H1 (cell line): ENCODE results near the gene ITGB8. TPM values are rescaled to one million over a fixed set of nuclear protein-coding genes. Genes with fewer than 3 reads are reported as not detected.

Experiments
- CTCF ChIA-PET: fragments of 300-600 bp; sonication (Branson Sonifier 250); formaldehyde crosslinking; loops from one replicate; lab custom pipeline; 2021; ENCODE audit not compliant: partially characterized antibody; lab: Charles Lee
- POLR2A ChIA-PET: fragments of 300-600 bp; sonication (Branson Sonifier 250); formaldehyde crosslinking; loops from one replicate; lab custom pipeline; 2021; ENCODE audit warnings: inconsistent platforms; ENCODE audit not compliant: partially characterized antibody; lab: Charles Lee
- DNase-seq, 2 experiments: peaks; one replicate each; pipeline versions ENCODE4 v3.0.0 to v3.0.0-alpha.2; 2010 to 2022; ENCODE audit warnings: low spot score in 2 of 2, low read depth in 1 of 2, mixed read lengths in 1 of 2
- FAIRE-seq: peaks from 2 replicates; lab custom pipeline; 2011; peaks lifted over from hg19 to GRCh38; lab: Jason Lieb, UNC
- H2AFZ ChIP-seq: 2 replicates; pipeline ENCODE4 v1.8.1; 2012; ENCODE audit warnings: low read length, inconsistent platforms
- H2AK5ac ChIP-seq: 2 replicates; pipeline ENCODE4 v1.6.1; 2013; ENCODE audit warnings: low read depth, low read length
- H2BK120ac ChIP-seq: replicated peaks from 2 replicates; pipeline ENCODE3; 2013; ENCODE audit warnings: low read depth, low read length, inconsistent platforms
- H2BK12ac ChIP-seq: 2 replicates; pipeline ENCODE4 v1.6.1; 2013; ENCODE audit warnings: low read depth, low read length
- H2BK15ac ChIP-seq: 2 replicates; pipeline ENCODE4 v1.6.1; 2013; ENCODE audit warnings: low read length
- H2BK20ac ChIP-seq: 2 replicates; pipeline ENCODE4 v1.6.1; 2013; ENCODE audit warnings: low read length
- H2BK5ac ChIP-seq: 2 replicates; pipeline ENCODE4 v1.6.1; 2013; ENCODE audit warnings: low read depth, low read length
- H3K14ac ChIP-seq: 2 replicates; pipeline ENCODE4 v1.6.1; 2013; ENCODE audit warnings: inconsistent platforms; ENCODE audit not compliant: insufficient read length
- H3K18ac ChIP-seq: 2 replicates; pipeline ENCODE4 v1.6.1; 2013; ENCODE audit warnings: low read length; ENCODE audit errors: extremely low read depth
- H3K23ac ChIP-seq: 2 replicates; pipeline ENCODE4 v1.6.1; 2013; ENCODE audit warnings: inconsistent platforms; ENCODE audit not compliant: insufficient read length
- H3K23me2 ChIP-seq: 2 replicates; pipeline ENCODE4 v1.6.1; 2013; ENCODE audit warnings: low read depth, low read length
- H3K27ac ChIP-seq: 2 replicates; pipeline ENCODE4 v1.6.1; 2011; ENCODE audit warnings: low read depth, low read length, inconsistent platforms
- H3K27me3 ChIP-seq, 4 experiments: replicated peaks in 1 of 4; 1 replicate in 1 of 4; 2 replicates in 3 of 4; pipeline versions ENCODE4 v1.6.1 to v1.8.1; 2011 to 2013; ENCODE audit warnings: low read length in 3 of 4, mild to moderate bottlenecking in 3 of 4, inconsistent platforms in 2 of 4, mixed read lengths in 2 of 4, moderate library complexity in 1 of 4; ENCODE audit not compliant: control insufficient read depth in 3 of 4, insufficient read depth in 3 of 4; ENCODE audit errors: extremely low read depth in 1 of 4
- H3K36me3 ChIP-seq, 4 experiments: 2 replicates each; pipeline versions ENCODE4 v1.6.1 to v1.8.1; 2011 to 2013; ENCODE audit warnings: mild to moderate bottlenecking in 4 of 4, low read length in 3 of 4, moderate library complexity in 2 of 4, control low read depth in 1 of 4, inconsistent platforms in 1 of 4; ENCODE audit not compliant: insufficient read depth in 4 of 4, control insufficient read depth in 2 of 4
- H3K4ac ChIP-seq: replicated peaks from 2 replicates; pipeline ENCODE3; 2013; ENCODE audit warnings: low read length, low read depth, mixed read lengths, inconsistent platforms; ENCODE audit not compliant: insufficient read length
- H3K4me1 ChIP-seq, 4 experiments: replicated peaks in 1 of 4; 1 replicate in 1 of 4; 2 replicates in 3 of 4; pipeline versions ENCODE4 v1.6.1 to v1.8.1; 2011 to 2013; ENCODE audit warnings: low read length in 3 of 4, inconsistent platforms in 2 of 4, mixed read lengths in 1 of 4; ENCODE audit not compliant: insufficient read depth in 4 of 4, control insufficient read depth in 3 of 4
- H3K4me2 ChIP-seq, 2 experiments: 2 replicates each; pipeline versions ENCODE4 v1.6.1 to v1.8.1; 2011 to 2013; ENCODE audit warnings: low read depth in 2 of 2, low read length in 2 of 2, control low read depth in 1 of 2, inconsistent platforms in 1 of 2, mild to moderate bottlenecking in 1 of 2; ENCODE audit not compliant: insufficient read depth in 1 of 2
- H3K4me3 ChIP-seq, 4 experiments: fragments of 200-600, 300-600 bp in 1 of 4; sonication (generic), shearing (Covaris generic), sonication (Bioruptor Twin) in 1 of 4; 2 replicates each; pipeline versions ENCODE4 v1.5.1 to v1.8.1; 2011 to 2016; ENCODE audit warnings: low read length in 4 of 4, low read depth in 3 of 4, control low read depth in 2 of 4, inconsistent platforms in 2 of 4, mild to moderate bottlenecking in 2 of 4, mixed read lengths in 1 of 4, moderate library complexity in 1 of 4; ENCODE audit not compliant: insufficient read depth in 2 of 4; ENCODE audit errors: extremely low read depth in 1 of 4
- H3K56ac ChIP-seq: replicated peaks from 2 replicates; pipeline ENCODE3; 2013; ENCODE audit warnings: low read depth, mild to moderate bottlenecking, mixed read lengths, low read length, inconsistent platforms; ENCODE audit not compliant: insufficient read length
- H3K79me1 ChIP-seq: 2 replicates; pipeline ENCODE4 v1.6.1; 2013; ENCODE audit warnings: low read depth, low read length, control low read depth
- H3K79me2 ChIP-seq, 2 experiments: 2 replicates each; pipeline versions ENCODE4 v1.6.1 to v1.8.1; 2012 to 2013; ENCODE audit warnings: low read length in 2 of 2, mild to moderate bottlenecking in 2 of 2, inconsistent platforms in 1 of 2; ENCODE audit not compliant: insufficient read depth in 2 of 2, control insufficient read depth in 1 of 2
- H3K9ac ChIP-seq, 4 experiments: replicated peaks in 1 of 4; 1 replicate in 1 of 4; 2 replicates in 3 of 4; pipeline versions ENCODE4 v1.6.1 to v1.8.1; 2011 to 2013; ENCODE audit warnings: low read depth in 3 of 4, low read length in 3 of 4, control low read depth in 2 of 4, mild to moderate bottlenecking in 2 of 4, moderate library complexity in 2 of 4, inconsistent platforms in 1 of 4; ENCODE audit errors: extremely low read depth in 1 of 4
- H3K9me3 ChIP-seq, 2 experiments: 2 replicates each; pipeline versions ENCODE4 v1.6.1 to v1.8.1; 2012 to 2013; ENCODE audit warnings: mild to moderate bottlenecking in 2 of 2, moderate library complexity in 2 of 2, control low read depth in 1 of 2, inconsistent platforms in 1 of 2, low read depth in 1 of 2, low read length in 1 of 2, mixed read lengths in 1 of 2; ENCODE audit not compliant: insufficient read depth in 2 of 2
- H4K20me1 ChIP-seq, 2 experiments: replicated peaks in 1 of 2; 2 replicates each; pipeline versions ENCODE3 to v1.8.1; 2011 to 2013; ENCODE audit warnings: inconsistent platforms in 2 of 2, low read length in 2 of 2, mild to moderate bottlenecking in 1 of 2; ENCODE audit not compliant: insufficient read depth in 2 of 2, control insufficient read depth in 1 of 2
- H4K5ac ChIP-seq: 2 replicates; pipeline ENCODE4 v1.6.1; 2013; ENCODE audit warnings: low read length, low read depth, mixed read lengths, inconsistent platforms; ENCODE audit not compliant: insufficient read length
- H4K8ac ChIP-seq: 2 replicates; pipeline ENCODE4 v1.8.0; 2013; ENCODE audit warnings: mild to moderate bottlenecking, moderate library complexity, low read length, inconsistent platforms; ENCODE audit not compliant: insufficient read depth; ENCODE audit errors: extremely low read depth
- H4K91ac ChIP-seq: replicated peaks from 2 replicates; pipeline ENCODE3; 2013; ENCODE audit warnings: low read length, mixed read lengths, inconsistent platforms; ENCODE audit not compliant: insufficient read length
- CHD1 ChIP-seq: IDR thresholded peaks from 2 replicates; pipeline ENCODE4 v1.6.1; 2012; ENCODE audit warnings: low read depth, low read length, improper control_type of control experiment
- CHD2 ChIP-seq: IDR thresholded peaks from 2 replicates; pipeline ENCODE4 v1.6.1; 2012; ENCODE audit warnings: low read length, improper control_type of control experiment
- CTBP2 ChIP-seq: IDR thresholded peaks from 2 replicates; pipeline ENCODE4 v1.7.0; 2011; ENCODE audit warnings: borderline replicate concordance, mild to moderate bottlenecking, moderate library complexity, mixed read lengths, low read length; ENCODE audit not compliant: insufficient read depth, insufficient read length
- GTF2F1 ChIP-seq: IDR thresholded peaks from 2 replicates; pipeline ENCODE4 v1.6.1; 2012; ENCODE audit warnings: low read depth, low read length, improper control_type of control experiment, borderline replicate concordance
- KDM1A ChIP-seq: fragments of 200-600, 300-600 bp; sonication (generic); IDR thresholded peaks from 2 replicates; pipeline ENCODE4 v1.7.1; 2016; ENCODE audit warnings: mild to moderate bottlenecking, low read length, borderline replicate concordance
- RBBP5 ChIP-seq: IDR thresholded peaks from 2 replicates; pipeline ENCODE4 v1.7.1; 2012; ENCODE audit warnings: low read depth, mild to moderate bottlenecking, inconsistent platforms, low read length, moderate library complexity, borderline replicate concordance
- SIRT6 ChIP-seq: IDR thresholded peaks from one replicate; pipeline ENCODE4 v1.7.1; 2012; ENCODE audit warnings: low read length, inconsistent platforms
- WGBS, 2 experiments: shearing (Covaris generic) in 1 of 2; methylation state at CpG; one replicate each; pipeline versions ENCODE4 v1.1.6 to v1.1.7; 2013 to 2015; ENCODE audit warnings: low lambda C conversion rate in 2 of 2, mixed read lengths in 2 of 2, inconsistent platforms in 1 of 2, low coverage in 1 of 2, missing lambda C conversion rate in 1 of 2; ENCODE audit not compliant: insufficient replicate concordance in 2 of 2, insufficient coverage in 1 of 2, insufficient read length in 1 of 2; ENCODE audit errors: extremely low coverage in 1 of 2, missing lambda C conversion rate in 1 of 2; 5-methylcytosine and 5-hydroxymethylcytosine counted together
- polyA plus RNA-seq, 7 experiments: library from polyadenylated mRNA; depleted of rRNA in 3 of 7; stranded (reverse) in 5 of 7; unstranded in 2 of 7; fragments of >200 nt in 5 of 7; fragments of 200-250 nt in 2 of 7; gene quantifications; 1 replicate in 5 of 7; 2 replicates in 1 of 7; 4 replicates in 1 of 7; pipeline versions ENCODE4 v1.2.1 to v1.2.3, GENCODE V29; 2011 to 2013; ENCODE audit warnings: missing spikeins in 2 of 7, mixed read lengths in 2 of 7
- total RNA-seq: library from RNA; stranded (reverse); fragmentation: NEBNext Ultra II Directional; extraction: Animal tissue kit (Norgen Biotek cat#: 25700); gene quantifications from 2 replicates; pipeline ENCODE4 v1.2.1, GENCODE V29; 2021

Gene ITGB8
- total and polyA plus RNA-seq, 2 of the 8 experiments (the other 6 are each of a cell fraction or from before 2014, with no cell fraction given) = 1.2 to 3.6 TPM

- Histone ChIP-seq H3K56ac (no peak overlapping the region), H3K79me1 (no peaks in the 10 kb centered on the region), H4K20me1 (no peaks in the 10 kb centered on the region), H2BK15ac (no peak overlapping the region), H3K27ac (no peak overlapping the region), H3K4ac (no peak overlapping the region), H3K4me1 (no peaks in the 10 kb centered on the region), H3K14ac (no peak overlapping the region), H3K27me3 (no peaks in the 10 kb centered on the region), H3K18ac (no peak overlapping the region), H2BK5ac (no peak overlapping the region), H3K23me2 (no peaks in the 10 kb centered on the region; the same call in 1 of the 2 replicates), H2AFZ (no peak overlapping the region), H3K9ac (no peak overlapping the region), H3K36me3 (no peaks in the 10 kb centered on the region), H4K91ac (no peak overlapping the region), H3K9me3 (no peaks in the 10 kb centered on the region), H2BK20ac (no peak overlapping the region), H4K5ac (no peak overlapping the region), H3K23ac (no peak overlapping the region), H3K79me2 (no peaks in the 10 kb centered on the region), H2BK120ac (no peak overlapping the region), H4K8ac (no peak overlapping the region), H3K4me3 (no peak overlapping the region), H2AK5ac (no peak overlapping the region), H2BK12ac (no peak overlapping the region), H3K4me2 (no peak overlapping the region)
- WGBS, 2 experiments = 100% methylated on average over 1 of the region's 1 CpG; no CpG with 5 or more reads in 1 of the 2 experiments
- ChIA-PET CTCF (interaction anchor here (1.4 to 1.7 kb wide), 3 partner anchors 9 to 100 kb away, joined by 4 to 5 read pairs (median 4); no protein-coding TSS in a partner anchor), POLR2A (no interaction called here)
- FAIRE-seq (no peak), DNase-seq (no peak)
- TF ChIP-seq CHD2 (no peak), CHD1 (no peak), GTF2F1 (no peak), SIRT6 (no peak), KDM1A (no peak), CTBP2 (no peak), RBBP5 (no peak)
These were observed 32.2 kb upstream of the ITGB8 start for GRCh38 chr7:20298486-20298901.
